GM21825 (cell line): ENCODE results near the gene OGFOD2.
A peak's percentile ranks its signal among the peaks of the same experiment; 100 is the strongest.

Experiments used
- ATAC-seq: cut with Tn5 transposase; IDR thresholded peaks from one replicate; pipeline ENCODE4 v1.9.1; 2021; ENCODE audit warnings: mild to moderate bottlenecking, moderate library complexity; ENCODE audit not compliant: unreplicated experiment

Gene OGFOD2

GRCh38 chr12:122976648-122976975 is 1.6 kb downstream of the OGFOD2 start:
- ATAC-seq: no peak

- no peak for ATAC-seq
Measured at GRCh38 chr12:122977153-122977552, 2.1 kb downstream of the OGFOD2 start.

DNA sequence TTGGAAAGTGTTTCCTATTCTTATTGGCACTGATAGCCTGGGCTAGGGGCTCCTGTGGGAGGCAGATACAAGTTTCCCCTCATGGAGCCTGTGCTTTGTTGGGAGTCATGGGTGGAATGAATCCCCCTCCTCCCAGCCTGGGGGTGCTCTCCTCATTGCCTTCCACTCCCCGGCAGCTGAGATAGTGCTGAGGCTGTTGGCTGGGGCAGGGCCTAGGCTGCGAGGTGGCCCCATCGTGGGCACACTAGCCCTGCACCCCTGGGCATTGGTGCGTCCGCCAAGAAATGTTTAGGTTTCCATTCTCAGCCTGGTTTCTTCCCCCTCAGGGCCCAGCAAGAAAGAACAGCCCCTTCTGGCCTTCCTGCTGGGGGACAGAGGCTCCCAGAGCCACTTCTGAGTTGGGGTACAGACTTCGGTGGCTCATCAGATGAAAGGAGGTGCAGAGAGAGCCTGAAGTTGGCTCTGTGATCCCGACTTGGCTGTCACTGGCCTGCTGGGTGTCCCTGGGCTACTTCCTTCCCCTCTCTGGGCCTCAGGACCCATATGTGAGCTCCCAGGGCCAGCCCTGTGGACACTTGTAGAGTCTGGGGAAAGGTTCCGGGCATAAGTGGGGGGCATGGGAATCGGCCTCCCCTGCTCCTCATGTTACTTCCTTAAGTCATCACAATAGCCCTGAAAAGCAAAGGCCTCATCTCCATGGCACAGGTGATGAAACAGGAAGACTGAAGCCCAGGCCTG is 2.8 kb downstream of the OGFOD2 start:
- no peak for ATAC-seq

DNA sequence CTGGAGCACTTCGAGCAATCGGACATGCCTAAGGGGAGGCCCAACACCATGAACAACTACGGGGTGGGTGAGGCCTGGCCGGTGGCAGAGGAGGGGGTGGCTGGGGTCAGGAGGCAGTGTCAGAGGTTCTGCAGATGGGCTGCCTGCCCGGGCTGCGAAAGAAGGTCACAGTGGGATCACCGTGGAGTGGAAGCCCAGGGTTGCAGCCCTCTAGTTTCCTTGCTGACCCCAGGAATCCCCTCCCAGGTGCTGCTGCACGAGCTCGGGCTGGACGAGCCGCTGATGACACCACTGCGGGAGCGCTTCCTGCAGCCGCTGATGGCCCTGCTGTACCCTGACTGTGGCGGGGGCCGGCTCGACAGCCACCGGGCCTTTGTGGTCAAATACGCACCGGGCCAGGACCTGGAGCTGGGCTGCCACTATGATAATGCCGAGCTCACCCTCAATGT is 3.5 kb downstream of the OGFOD2 start:
- no peak for ATAC-seq

GRCh38 chr12:122979001-122979907 is 4.2 kb downstream of the OGFOD2 start:
- no peak for ATAC-seq

- no peak for ATAC-seq
Measured at GRCh38 chr12:122979908-122980182, 4.8 kb downstream of the OGFOD2 start.

DNA sequence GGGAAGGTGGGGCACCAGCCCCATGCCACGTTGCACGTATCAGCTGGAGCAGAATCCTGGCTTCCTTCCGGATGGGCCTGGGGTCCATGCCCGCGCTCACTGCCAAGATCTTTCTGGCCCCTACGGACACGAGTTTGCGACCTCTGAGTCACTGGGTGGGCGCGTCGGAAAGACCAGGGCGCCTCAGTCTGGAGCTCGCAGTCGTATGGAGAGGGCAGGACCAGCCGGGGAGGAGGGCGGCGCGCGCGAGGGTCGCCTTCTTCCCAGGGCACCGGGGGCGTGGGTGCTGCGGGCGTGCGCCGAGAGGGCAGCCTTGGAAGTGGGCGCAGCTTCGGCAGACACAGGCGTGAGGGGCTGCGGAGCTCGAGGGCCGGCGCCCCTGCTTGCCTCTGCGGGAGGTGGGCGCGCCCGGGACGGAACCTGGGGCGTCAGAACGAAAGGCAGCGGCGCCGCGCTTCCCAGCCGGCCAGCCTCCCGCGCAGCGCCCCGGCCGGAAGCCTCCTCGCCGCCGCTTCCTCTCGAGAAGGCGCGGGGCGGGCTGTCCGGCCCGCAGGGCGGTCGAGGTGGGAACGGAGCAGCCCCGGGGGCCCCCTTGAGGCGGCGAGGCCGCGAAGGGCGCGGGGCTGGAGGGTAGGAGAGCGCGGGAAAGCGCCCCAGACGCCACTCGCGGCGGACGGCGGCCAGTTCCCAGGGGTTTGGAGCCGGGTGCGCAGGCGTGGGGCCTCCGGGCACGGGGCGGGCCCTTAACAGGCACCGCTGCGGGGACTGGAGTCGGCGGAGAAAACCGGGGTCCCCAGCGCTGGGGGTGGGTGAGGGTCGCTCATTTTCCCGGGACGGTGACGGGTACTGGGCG is 5.4 kb downstream of the OGFOD2 start, which contains the start of gene ARL6IP4:
Gene ARL6IP4 (plus strand): TSS at position 499 of the 853 bp plus-strand sequence. CDS start 459 bp downstream, outside the sequence.
- peak; percentile 52 for ATAC-seq

- peak; percentile 10 for ATAC-seq
Measured at GRCh38 chr12:122981036-122981471, 6.0 kb downstream of the OGFOD2 start.

DNA sequence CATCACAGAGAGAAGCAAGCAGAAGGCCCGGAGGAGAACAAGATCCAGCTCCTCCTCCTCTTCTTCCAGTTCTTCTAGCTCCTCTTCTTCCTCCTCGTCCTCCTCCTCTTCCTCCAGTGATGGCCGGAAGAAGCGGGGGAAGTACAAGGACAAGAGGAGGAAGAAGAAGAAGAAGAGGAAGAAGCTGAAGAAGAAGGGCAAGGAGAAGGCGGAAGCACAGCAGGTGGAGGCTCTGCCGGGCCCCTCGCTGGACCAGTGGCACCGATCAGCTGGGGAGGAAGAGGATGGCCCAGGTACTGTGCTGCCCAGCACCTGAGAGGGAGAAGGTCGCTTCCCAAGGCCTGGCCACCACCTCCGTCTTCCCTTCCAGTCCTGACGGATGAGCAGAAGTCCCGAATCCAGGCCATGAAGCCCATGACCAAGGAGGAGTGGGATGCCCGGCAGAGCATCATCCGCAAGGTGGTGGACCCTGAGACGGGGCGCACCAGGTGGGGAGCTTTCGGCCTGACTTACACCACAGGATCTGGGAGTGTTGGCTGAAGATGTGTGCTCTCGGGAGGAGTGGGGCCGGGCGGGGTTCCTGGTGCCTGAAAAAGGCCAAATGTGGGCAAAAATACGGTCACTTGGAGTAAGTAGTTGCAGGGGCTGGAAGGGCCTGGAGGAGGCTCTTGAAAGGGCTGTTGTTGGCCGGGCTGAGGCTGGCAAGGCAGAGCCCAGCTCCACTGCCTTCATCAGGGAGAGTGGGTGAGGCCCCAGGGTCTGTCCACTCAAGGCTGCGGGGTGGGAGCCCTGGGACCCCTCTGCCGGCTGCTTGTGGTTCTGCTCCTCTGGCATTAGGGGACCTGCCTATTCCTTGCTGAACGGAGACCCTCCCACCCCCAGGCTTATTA is 6.8 kb downstream of the OGFOD2 start:
- ATAC-seq: no peak

DNA sequence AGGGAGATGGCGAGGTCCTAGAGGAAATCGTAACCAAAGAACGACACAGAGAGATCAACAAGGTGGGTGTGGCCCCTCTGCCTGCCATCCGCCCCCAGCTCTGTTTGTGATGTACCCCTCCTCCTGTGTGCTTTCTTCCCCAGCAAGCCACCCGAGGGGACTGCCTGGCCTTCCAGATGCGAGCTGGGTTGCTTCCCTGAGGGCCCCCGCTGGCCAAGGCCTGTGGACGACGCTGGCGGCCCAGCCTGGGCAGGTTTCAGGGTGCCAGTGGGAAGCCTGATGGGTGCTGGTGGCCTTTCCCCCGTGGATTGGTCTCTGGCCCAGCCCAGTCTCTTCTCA is 7.4 kb downstream of the OGFOD2 start:
- no peak for ATAC-seq

DNA sequence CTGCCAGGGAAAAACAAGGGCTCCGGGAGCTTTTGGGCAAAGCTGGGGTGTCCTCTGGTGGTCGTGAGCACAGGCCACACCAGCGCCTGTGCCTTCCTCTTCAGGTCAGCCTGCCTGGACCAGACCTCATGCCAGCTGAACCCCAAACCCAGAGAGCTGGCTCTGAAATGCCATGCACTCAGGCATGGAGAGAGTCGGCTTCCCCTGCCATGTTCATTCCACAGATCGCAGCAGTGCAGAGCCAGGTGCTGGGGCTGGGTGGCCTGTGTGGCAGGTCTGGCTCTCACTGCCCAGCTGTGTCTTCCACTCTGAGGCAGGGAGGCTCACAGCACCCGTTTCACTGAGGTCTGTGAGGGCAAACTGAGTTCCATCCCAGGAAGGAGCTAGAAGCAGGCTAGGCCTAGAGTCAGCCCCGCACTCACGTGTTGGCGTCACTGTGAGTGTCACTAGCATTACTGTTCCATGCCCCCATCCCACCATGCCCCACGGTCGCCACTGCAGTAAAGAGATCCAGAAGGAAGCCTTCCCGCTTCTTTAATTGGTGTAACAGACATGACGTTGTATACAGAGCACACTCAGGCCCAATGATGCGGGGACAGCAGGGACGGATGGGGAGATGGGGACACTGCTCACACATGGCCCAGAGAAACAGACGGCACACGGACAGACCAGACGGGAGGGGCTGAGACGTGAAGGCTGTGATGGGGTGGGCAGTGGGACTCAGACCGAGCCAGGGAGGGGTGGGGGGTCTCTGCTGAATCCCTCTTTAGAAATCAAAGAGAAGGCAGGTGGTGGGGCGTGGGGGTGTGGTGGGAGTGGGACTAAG is 8.1 kb downstream of the OGFOD2 start:
- no peak for ATAC-seq

GRCh38 chr12:122983789-122984515 is 8.9 kb downstream of the OGFOD2 start:
- ATAC-seq: no peak

GRCh38 chr12:122984612-122985337 is 9.7 kb downstream of the OGFOD2 start:
- ATAC-seq: no peak

DNA sequence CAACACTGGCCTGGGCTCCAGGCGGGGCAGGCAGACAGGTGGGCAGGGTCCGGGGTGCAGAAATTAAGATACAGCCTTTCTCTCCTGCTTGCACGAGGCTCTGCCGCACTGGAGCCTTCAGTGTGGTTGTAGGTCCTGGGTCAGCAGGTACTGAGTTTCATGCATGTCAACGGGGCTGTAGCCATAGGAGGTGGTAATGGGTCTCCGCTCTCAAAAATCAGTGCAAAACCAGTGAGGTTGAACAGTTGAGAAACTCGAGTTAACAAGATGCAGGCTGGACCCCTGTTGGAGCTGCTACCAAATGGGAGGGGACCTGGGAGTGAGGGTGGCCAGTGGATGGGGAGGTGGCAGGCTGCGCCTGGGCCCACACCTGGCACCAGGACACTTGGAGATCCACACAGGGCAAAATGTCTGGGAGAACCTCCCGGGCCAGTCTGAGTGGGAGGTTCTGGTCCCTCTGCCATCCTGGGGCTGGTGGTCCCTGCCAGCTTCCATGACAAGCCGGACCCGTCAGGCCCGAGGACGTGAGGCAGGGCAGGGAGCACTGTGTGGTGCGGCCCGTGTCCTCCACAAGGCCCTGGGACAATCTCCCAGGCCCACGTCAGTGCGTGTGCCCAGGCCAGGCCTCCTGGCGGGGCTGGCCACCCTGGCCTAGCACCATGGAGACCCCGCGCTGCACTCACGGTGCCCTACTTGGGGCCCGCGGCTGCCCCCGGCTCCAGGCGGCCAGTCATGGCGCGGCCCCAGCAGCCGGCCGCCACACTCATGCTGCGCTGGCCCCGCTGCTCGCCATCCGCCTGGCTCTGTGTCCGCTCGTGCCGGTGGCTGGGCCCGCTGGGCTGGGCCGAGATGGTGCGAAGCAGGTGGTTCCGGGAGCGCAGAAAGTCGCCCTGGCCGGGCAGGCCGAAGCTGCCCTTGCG is 10.6 kb downstream of the OGFOD2 start:
- ATAC-seq: no peak

DNA sequence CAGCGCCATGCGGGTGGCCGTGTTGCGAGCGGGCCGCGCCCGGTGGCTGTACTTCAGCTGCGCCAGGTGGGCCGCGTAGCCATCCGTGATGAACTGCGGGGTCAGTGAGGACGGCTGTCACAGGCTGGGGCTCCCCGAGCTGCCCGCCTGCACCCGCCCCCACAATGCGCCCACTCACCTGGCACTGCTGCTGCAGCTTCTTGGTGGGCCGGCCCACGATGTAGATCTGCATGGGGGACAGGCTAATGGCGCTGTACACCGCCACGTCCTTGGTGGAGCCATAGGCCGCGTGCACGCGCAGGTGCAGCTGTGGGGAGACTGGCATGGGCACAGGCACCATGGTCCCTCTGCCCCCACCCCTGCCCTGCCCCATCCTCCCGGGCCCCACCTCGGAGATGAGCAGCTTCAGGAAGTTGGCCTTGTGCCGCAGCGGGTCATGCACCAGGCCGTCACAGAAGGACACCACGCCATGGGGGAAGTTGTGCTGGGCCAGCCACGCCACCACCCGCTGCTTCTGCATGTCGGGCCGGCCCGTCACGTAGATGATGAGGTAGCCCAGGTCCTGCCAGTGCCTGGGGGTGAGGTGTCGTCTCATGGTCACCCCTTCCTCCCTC is 11.3 kb downstream of the OGFOD2 start:
- no peak for ATAC-seq

DNA sequence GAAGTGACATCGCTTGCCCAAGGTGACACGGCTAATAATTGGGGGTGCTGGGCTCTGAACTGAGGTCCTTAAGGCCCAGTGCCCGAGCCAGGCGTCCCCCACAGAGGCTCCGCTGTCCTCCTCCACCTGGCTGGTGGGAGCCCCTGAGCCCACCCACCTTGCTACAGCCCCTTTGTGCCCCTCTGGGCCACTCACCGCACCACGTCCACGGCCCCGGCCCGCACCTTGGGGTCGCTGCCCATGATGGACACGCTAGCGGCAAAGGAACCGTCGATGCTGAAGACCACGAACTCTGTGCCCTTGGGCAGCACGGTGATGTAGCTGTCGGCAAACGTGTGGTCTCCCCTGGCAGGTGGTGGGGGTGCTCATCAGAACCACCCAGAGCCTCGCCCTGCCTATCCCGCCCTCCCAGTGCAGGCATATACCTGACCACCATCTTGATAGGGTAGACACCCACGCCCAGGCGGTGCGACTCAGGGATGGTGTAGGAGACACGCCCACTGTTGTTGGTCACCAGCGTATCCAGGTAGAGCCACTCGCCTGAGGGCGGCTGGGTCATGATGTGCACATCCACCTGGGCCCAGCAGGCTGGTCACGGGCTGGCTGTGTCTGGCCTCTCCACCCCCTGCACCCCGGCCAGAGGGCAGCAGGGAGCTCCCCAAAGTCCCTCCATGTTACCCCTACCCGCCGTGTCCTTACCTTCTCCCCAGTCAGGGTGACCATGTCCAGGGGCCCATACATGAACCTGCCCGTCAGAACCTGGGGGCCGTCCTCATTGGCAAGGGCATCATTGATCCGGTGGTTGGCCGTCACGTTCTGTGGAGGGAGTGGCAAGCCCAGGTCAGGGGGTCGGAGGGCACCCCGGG is 12.3 kb downstream of the OGFOD2 start:
- no peak for ATAC-seq
